NB4 (cell line): ENCODE measurements around the gene ZNRF3.

Experiments
- DNase-seq: peaks from one replicate; pipeline ENCODE4 v3.0.0; 2010; ENCODE audit warnings: low read depth
- H3K4me3 ChIP-seq: one replicate; pipeline ENCODE4 v1.5.1; 2011; ENCODE audit warnings: mild to moderate bottlenecking, low read depth, low read length, moderate library complexity
- MYC ChIP-seq: IDR thresholded peaks from 2 replicates; pipeline ENCODE4 v1.6.1; 2011; ENCODE audit warnings: low read depth, low read length
- POLR2A ChIP-seq: IDR thresholded peaks from 2 replicates; pipeline ENCODE4 v1.6.1; 2011; ENCODE audit warnings: mild to moderate bottlenecking; ENCODE audit not compliant: insufficient read length; ENCODE audit errors: extremely low read depth
- TF ChIP-seq, protein P1 (sequence below): IDR thresholded peaks from 2 replicates; pipeline ENCODE4 v1.6.1; 2011; ENCODE audit warnings: low read depth, low read length
- TF ChIP-seq, protein P2 (sequence below): IDR thresholded peaks from one replicate; pipeline ENCODE4 v1.5.1; 2012; ENCODE audit warnings: low read depth, low read length

ZNRF3 gene

DNA sequence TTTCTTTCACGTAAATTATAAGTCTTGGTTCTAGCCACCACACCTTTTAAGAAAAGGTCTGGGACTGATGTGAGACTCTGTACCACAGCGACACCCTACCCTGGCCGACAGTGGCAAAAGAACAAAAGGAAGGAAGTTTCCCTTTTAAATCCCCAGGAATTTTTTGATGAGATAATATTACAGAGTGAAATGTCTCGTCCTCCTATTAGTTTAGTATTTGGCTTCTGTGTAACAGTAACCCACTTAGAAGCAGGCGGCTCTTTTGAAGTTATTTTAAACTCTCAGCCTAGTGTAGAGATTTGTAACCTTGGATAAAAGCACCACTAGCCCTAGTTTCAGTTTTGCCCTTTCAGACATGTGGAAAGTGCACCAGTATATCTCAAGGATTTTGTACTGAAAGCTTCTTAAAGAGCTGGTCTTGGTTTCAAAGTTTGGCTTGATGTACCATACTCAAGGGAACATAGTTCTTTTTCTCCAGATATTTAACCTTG lies 94.2 kb downstream of the ZNRF3 start:
- DNase-seq, result no peak

DNA sequence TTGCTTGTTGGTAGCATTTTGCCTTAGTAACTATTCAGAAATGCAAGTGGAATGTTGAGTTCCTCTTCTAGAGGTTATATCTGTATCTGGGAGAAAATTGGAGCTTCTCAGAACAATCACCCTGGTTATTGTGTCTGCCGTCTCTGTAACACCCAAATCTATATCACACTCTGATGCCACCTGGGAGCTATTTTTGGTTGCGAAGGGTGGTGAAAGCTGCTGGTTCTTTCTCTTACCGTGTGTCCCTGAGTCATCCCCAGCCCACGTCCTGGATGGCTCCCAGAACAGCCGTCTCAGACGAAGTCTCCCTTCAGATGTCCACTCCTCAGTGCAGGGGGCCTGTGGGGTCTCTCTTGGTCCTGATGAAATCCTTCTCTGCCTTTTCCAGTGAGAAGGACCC lies 94.8 kb downstream of the ZNRF3 start:
- TF ChIP-seq, protein P1, sequence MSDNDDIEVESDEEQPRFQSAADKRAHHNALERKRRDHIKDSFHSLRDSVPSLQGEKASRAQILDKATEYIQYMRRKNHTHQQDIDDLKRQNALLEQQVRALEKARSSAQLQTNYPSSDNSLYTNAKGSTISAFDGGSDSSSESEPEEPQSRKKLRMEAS, result no peak
- TF ChIP-seq MYC, result no peak
- no peak for TF ChIP-seq POLR2A
- TF ChIP-seq, protein P2, sequence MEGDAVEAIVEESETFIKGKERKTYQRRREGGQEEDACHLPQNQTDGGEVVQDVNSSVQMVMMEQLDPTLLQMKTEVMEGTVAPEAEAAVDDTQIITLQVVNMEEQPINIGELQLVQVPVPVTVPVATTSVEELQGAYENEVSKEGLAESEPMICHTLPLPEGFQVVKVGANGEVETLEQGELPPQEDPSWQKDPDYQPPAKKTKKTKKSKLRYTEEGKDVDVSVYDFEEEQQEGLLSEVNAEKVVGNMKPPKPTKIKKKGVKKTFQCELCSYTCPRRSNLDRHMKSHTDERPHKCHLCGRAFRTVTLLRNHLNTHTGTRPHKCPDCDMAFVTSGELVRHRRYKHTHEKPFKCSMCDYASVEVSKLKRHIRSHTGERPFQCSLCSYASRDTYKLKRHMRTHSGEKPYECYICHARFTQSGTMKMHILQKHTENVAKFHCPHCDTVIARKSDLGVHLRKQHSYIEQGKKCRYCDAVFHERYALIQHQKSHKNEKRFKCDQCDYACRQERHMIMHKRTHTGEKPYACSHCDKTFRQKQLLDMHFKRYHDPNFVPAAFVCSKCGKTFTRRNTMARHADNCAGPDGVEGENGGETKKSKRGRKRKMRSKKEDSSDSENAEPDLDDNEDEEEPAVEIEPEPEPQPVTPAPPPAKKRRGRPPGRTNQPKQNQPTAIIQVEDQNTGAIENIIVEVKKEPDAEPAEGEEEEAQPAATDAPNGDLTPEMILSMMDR, result no peak
- H3K4me3 ChIP-seq, result no peak overlapping the region

More for the DNA sequence above, 94.2 kb downstream of the ZNRF3 start:
- H3K4me3 ChIP-seq, result no peak overlapping the region
- TF ChIP-seq, protein P1, result no peak
- TF ChIP-seq, protein P2, result no peak
- no peak for TF ChIP-seq MYC
- no peak for TF ChIP-seq POLR2A

DNA sequence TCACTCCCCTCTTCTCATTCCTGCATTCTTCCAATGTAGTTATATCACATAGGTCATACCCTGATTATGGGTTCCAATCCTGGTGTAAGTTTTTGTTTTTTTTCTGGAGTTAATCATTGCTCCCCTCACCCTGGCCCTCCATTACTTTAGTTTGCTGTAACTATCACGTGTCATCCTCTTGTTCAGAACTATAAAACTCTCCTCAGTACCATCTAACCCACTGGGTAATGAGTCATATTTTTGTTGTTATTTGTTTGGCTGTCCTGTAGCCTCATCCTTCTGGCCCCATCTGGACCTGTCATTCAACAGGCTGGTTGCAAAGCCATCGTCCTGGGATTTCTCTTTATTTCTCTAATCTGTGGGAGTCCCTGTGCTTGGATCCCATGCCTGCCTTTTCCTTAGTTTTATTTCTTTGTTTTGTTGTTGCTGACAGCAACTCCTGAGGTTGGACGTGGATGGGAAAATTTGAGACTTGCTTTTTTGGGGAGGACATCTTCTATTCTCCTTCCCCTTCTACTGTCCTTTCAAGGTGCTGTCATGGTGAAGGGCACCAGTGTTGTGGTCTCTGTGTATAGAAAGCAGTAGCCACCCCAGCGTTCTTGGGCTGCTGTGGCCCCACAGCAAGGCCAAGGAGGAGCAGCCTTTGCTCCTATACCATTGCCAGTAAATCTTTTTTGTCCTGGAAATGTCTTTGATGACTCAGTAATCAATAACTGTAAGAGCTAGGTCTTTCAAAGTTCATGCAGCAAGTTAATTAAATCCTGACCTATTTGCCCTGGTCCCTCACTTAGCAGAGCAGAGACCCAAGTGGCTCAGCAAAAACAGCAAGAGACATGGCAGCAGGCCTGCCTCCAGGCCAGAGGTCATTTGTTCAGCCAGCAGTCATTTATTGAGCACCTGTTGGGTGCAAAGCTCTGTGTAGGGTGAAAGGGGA lies 95.8 kb downstream of the ZNRF3 start:
- no peak for DNase-seq
- no peak for TF ChIP-seq POLR2A
- no peak for TF ChIP-seq MYC
- TF ChIP-seq, protein P1, result no peak
- TF ChIP-seq, protein P2, result no peak
- no peak overlapping the region for H3K4me3 ChIP-seq

More for the DNA sequence above, 94.8 kb downstream of the ZNRF3 start:
- DNase-seq, result peak; percentile 28

DNA sequence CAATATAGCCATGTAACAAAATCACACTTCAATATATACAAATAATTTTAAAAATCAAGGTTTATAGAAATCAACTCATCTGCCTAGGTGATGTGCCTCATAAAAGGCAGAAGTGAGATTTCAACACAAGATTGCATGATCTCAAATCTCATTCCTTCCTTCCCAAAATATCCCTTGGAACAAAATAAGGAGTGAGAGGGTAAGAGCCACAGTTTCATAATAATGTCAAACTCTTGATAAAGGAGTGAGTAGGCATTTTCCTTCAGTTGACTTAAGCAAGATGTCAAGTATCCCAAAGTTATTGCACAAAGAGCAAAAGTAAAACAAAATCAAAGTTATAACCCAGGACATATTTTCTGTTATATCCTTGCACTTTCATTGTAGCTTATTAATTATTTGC lies 97.0 kb downstream of the ZNRF3 start:
- H3K4me3 ChIP-seq, result no peak overlapping the region
- TF ChIP-seq MYC, result no peak
- no peak for DNase-seq

DNA sequence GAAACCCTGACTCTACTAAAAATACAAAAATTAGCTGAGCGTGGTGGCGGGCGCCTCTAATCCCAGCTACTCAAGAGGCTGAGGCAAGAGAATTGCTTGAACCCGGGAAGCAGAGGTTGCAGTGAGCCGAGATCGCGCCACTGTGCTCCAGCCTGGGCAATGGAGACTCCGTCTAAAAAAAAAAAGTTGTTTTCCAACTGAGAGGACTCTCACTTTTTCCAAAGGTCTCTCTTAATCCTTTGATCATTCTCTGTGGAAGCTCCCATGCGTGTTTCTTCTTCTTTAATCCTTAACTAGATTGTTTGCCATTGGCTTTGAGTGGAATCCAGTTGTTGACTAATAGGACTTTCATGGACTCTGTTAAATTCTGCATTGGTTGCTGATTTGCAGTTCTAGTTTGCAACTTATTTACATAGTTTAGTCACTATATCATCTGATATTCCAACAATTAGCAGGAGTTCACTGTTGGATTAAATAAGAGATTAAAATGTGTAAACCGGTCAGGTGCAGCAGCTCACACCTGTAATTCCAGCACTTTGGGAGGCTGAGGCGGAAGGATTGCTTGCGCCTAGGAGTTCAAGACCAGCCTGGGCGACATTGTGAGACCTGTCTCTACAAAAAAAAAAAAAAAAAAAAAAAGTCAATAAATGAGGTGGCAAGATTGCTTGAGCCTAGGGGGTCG lies 98.6 kb downstream of the ZNRF3 start:
- no peak overlapping the region for H3K4me3 ChIP-seq
- TF ChIP-seq, protein P1, result no peak
- TF ChIP-seq MYC (no peak), POLR2A (no peak)
- TF ChIP-seq, protein P2, result no peak
- no peak for DNase-seq

DNA sequence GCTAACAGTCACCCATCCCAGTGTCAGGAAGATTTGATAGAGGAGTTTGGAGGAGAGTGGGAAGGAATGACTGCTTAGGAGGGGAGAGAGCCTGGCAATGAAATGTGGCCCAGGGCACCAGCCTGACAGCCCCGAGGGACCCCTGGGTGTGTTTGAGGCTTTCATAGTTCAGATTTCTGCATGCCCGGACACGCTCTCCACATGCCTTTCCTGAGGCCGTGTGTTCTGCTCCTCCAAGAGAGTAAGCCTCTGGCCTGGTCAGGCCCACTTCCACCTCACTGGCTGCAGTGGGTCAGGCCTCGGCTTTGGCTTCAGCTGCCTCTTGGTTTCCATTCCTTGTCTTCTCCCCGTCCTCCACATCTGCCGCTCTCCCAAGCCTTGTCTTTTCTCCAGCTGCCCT lies 99.8 kb downstream of the ZNRF3 start:
- DNase-seq, result no peak
- no peak for TF ChIP-seq POLR2A
- TF ChIP-seq, protein P2, result no peak
- no peak for TF ChIP-seq MYC
- TF ChIP-seq, protein P1, result no peak
- no peak overlapping the region for H3K4me3 ChIP-seq
